ENCODE data around the gene SEMA7A. TPM values are rescaled to one million over a fixed set of nuclear protein-coding genes. Genes with fewer than 3 reads are reported as not detected.
"Not testable (repeated sequence)": the region's sequence is repeated elsewhere in the genome, so short reads cannot be mapped to it uniquely, and the experiment has no call there.

The SEMA7A gene
- polyA plus RNA-seq, 1 donor = 5.4 TPM

DNA sequence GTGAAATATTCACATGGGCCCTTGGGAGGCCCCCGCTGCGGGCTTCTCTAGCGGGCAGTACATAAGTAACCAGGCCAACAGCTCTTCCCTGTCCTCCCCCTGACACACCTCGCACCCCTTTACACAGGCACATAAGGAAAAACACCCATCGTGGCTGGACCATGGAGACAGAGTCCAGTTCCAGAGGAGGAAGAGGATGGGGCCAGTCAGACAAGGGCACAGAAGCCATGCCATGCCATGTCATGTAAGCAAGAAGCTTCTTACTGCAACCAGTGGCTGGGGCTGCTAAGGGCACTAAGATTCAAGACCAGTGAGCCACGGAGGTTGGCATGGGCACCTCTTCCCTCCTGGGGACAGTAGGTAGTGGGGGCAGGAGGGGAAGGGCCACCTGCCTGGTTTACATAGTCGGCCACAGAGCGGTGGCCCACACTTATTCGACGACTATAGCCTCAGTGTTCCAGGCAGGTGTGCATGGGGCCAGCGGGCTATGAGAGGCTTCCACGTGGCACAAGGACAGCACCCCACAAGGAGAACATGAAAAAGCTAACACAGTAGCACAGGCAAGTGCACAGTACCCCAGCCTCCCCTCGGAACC lies 60.6 kb downstream of the SEMA7A start:
- DNase-seq (ENCODE audit: low read depth) = no peak

DNA sequence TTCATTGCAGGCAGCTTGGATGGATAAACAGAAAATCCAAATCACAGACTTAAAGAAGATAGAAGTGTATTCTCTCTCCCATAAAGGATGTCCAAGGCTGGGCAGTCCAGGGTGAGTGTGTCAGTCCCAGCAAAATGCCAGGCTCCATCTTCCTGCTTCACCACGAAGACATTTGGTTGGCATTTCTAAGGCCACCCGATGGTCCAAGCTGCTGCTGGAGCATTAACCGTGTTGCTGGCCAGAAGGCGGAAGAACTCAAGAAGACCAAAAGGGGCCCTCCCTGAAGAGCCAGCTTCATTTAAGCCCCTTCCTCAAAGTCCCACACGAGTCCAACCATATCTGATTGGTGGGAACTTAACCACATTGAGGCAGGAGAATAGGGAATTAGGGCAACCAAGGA lies 63.3 kb downstream of the SEMA7A start:
- DNase-seq (ENCODE audit: low read depth) = no peak

DNA sequence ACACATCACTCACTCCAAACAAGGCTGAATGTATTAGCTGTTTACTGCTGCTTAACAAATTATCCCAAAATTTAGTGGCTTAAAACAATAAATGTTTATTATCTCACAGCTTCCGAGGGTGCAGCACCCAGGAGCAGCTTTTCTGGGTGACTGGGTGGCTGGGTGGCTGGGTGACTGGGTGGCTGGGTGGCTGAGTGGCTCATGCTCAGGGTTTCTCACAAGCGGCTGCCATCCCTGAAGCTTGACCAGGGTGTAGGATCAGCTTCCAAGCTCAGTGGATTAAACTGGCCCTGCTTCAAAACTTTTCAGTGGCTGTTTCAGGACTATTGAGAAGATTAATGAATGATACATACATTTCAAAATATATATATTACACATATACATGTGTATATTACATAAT lies 64.0 kb downstream of the SEMA7A start:
- DNase-seq (ENCODE audit: low read depth) = no peak

DNA sequence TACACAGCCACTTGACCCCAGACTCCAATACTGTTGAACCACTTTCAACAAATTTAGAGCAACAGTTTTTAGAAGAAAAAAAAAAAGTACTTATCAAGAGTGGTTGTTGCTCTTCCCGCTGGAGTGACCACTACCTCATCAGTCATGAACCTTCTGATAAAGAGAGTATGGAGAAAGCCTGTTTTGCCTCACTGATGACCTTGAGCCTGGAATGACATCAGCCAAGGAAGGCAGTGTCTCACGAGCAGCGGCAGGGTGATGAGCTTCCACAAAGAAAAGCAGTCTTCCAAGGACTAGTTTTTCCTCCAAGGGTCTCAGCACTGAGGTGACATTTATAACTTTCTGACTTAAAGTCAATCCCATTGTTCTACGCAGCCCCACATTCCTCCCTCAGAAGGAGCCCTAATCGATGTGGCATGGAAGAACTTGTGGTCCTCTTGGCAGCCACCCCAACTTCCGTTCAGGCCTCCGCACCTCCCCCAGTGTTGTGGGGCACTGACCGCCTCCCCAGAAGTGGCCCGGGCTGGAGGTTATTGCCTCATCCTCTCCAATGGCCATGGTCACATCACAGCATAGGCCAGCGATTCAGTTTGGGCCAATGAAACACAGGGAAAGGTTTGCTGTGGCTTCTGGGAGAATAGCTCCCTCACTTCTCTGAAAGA lies 64.5 kb downstream of the SEMA7A start:
- no peak for DNase-seq (ENCODE audit: low read depth)

DNA sequence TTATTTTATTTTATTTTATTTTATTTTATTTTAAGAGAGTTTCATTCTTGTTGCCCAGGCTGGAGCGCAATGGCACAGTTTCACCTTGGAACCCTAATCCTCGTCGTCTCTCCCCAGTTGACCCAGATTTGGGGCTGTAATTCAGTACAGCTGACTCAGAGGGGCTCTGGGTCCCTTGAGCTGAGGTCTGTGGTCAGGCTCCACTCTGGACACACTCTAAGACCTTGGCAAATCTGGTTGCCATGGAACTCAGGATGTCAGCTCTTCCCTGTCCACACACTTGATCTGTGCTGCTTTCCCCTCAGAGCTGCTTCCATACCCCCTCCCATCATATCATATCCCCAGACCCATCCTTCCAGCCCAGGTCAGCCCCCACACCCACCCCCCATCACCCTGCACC lies 65.6 kb downstream of the SEMA7A start:
- DNase-seq (ENCODE audit: low read depth) = no peak

DNA sequence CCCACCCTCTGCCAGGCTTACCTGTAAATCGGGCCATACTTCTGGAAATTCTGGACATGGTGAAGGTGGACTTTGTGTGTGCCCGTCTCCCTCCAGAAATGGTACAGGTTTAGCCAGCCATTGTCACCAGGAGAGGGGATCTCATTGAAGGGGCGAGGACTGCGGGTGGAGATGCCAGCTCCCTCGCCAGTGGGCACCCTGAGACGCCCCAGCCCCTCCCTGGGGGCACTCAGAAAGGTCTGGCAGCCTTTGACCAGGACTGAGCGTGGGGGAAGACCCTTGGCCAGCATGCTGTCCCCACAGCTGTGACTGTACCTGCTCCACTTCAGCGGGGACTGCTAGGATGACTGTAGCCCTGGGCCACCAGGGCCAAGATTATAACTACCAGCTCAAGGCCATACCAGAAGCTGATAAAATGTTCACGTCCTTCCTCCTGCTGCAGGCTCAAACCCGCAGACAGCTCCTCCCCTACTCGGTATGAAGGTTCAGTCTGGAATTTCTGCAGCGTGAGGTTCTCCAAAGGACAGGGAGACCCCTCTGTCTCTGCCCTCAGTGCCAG lies 66.4 kb downstream of the SEMA7A start, which contains the start of gene CYP11A1:
CYP11A1 (minus strand) TSS at position 351 of the 559 bp plus-strand sequence; CDS start at position 290, 61 bp downstream.
- no peak for DNase-seq (ENCODE audit: low read depth)

DNA sequence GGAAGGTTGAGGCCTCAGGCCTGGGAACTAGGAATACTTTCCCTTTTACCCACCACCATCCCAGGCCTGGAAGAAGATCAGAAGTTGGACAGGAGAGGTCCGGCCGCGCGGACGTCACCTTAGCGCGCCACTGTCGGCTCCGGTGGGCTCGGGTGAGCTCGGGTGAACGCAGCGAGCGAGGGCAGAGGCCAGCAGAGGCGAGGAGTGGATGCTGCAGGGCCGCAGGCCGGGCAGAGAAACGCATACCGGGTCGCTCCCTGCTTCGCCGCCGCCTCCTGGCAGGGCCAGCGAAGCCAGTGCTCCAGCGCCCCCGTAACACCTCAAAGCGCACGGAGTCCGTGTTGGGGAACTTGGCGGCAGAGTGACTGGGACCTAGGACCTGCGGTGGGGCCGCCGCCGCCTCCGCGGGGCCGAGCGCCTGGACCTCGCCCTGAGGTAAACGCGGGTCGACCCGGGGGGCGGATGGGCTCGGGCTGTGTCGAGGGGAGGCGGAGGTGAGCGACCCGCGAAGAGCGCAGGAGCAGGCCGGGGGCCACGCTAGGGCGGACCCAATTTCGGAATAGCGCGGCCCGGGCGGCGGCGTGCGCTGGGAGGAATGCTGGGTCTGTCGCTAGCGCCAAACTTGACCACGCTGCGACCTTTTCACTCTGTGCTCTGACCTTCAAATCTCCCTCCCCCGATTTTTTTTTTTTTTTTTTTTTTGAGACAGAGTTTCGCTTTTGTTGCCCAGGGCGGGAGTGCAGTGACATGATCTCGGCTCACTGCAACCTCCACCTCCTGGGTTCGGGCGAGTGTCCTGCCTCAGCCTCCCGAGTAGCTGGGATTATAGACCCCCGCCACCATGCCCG lies 67.9 kb downstream of the SEMA7A start:
- peak; percentile 48 for DNase-seq (ENCODE audit: low read depth)

DNA sequence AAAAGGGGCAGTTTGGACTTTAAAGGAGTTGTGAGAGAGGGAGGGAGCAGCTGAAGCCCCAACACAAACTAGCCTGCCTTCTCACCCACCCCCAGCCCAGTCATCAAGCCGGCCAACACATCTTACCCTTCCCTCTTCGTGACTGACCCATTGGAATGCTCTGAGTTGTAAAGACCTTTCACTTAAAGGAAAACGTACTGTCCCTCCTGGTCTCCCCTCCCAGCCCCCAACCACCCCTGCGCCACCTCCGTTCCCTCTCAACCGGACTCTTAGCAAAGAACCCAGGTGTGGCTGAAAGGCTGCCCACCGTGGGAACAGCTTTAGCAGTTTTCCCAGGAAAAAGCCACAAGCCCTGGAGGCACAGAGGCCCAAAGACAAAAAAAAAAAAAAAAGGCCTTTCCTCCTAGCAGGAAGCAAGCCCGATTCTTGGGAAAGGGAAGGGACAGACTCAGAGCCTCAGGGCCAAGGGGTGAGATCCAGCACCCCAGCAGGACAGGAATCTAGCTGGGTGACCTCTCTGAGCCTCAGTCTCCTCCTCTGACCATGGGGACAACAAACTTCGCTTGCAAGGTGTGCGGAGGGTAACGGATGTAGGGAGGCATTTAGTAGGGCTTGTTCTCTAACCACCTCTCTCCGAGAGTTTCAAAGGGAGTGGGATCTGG lies 68.7 kb downstream of the SEMA7A start:
- no peak for DNase-seq (ENCODE audit: low read depth)

DNA sequence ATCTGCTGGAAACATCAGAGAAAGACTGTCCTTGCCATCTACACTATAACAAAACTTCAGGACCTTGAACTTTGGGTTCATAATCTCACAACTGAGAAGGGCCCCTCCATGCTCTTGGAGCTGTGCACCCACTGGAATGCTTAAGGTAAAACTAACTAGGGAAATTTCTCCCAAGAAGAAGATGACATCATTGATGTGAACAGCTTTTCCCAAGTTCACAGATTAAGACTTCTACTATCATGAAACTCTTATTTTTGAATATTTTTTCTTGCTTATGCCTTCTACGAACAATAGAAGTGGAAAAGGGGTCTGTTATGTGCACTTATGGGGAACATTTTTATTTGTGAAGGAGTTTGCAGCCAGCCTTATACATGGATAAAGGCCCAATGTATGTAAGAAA lies 71.3 kb downstream of the SEMA7A start:
- no peak for DNase-seq (ENCODE audit: low read depth)

DNA sequence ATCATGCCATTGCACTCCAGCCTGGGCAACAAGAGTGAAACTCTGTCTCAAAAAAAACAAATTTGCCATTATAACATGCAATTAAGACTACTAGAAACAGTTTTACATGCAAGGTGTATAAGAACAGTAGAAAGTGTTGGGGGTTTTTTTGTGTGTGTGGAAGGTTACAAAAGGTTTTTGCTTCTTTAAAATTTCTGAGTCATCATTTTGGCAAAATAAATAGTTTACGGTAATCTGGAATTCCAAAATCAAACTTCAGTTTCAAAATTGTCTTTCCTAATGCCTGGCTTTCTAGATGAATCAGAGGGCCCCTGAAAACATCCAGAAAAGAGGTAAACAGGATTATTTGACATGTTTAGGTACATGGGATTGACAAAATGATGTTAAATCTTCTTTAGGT lies 72.9 kb downstream of the SEMA7A start:
- not testable (repeated sequence) for DNase-seq (ENCODE audit: low read depth)

DNA sequence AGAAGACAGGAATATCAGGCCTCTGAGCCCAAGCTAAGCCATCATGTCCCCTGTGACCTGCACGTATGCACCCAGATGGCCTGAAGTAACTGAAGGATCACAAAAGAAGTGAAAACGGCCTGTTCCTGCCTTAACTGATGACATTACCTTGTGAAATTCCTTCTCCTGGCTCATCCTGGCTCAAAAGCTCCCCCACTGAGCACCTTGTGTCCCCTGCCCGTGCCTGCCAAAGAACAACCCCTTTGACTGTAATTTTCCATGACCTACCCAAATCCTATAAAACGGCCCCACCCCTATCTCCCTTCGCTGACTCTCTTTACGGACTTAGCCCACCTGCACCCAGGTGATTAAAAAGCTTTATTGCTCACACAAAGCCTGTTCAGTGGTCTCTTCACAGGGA lies 74.4 kb downstream of the SEMA7A start:
- not testable (repeated sequence) for DNase-seq (ENCODE audit: low read depth)

Other genes starting within 250 kb of the SEMA7A start
- gene STRA6, start 231.2 kb downstream of the SEMA7A start, polyA plus RNA-seq (ENCODE audit: insufficient read length) = 0.97 TPM
- not detected for gene CCDC33, start 197.6 kb downstream of the SEMA7A start, polyA plus RNA-seq (ENCODE audit: insufficient read length)
- 1.0 TPM for gene CYP11A1, start 66.3 kb downstream of the SEMA7A start, polyA plus RNA-seq (ENCODE audit: insufficient read length)
- 33.4 TPM for gene UBL7, start 27.2 kb upstream of the SEMA7A start, polyA plus RNA-seq (ENCODE audit: insufficient read length)
- gene ARID3B, start 107.3 kb upstream of the SEMA7A start, polyA plus RNA-seq (ENCODE audit: insufficient read length) = 4.2 TPM
- gene CLK3, start 181.9 kb upstream of the SEMA7A start, polyA plus RNA-seq (ENCODE audit: insufficient read length) = 46.0 TPM